Heart left ventricle (tissue), 16 donors: ENCODE data around the gene CYP4Z1. TPM values are rescaled to one million over a fixed set of nuclear protein-coding genes. Genes with fewer than 3 reads are reported as not detected.
"Not testable (repeated sequence)": the region's sequence is repeated elsewhere in the genome, so short reads cannot be mapped to it uniquely, and the experiment has no call there.

Experiments
- ATAC-seq, 4 donors: fragments of 200-7000 bp; cut with Tn5 transposase; one replicate each; pipeline ENCODE4 v1.9.1; 2020 to 2022; ENCODE audit warnings: moderate library complexity in 4 of 4, mild to moderate bottlenecking in 3 of 4, moderate number of reproducible peaks in 1 of 4
- DNase-seq, 5 donors: peaks; one replicate each; pipeline ENCODE4 v3.0.0-alpha.2; 2020
- H3K27ac ChIP-seq, 12 donors: fragments of 200-600 bp; sonication (generic) in 4 of 12; one replicate each; pipeline versions ENCODE4 v1.5.0 to v1.8.0; 2016 to 2022; ENCODE audit warnings: mild to moderate bottlenecking in 2 of 12
- H3K27me3 ChIP-seq, 9 donors: fragments of 200-600 bp; sonication (generic) in 2 of 9; one replicate each; pipeline versions ENCODE4 v1.5.1 to v1.8.0; 2016 to 2022; ENCODE audit warnings: mild to moderate bottlenecking in 3 of 9
- H3K36me3 ChIP-seq, 9 donors: fragments of 200-600 bp; sonication (generic) in 2 of 9; one replicate each; pipeline versions ENCODE4 v1.5.0 to v1.8.0; 2018 to 2022; ENCODE audit warnings: mild to moderate bottlenecking in 2 of 9
- H3K4me1 ChIP-seq, 12 donors: fragments of 200-600 bp; sonication (generic) in 4 of 12; one replicate each; pipeline versions ENCODE4 v1.5.0 to v1.8.0; 2016 to 2022; ENCODE audit warnings: mild to moderate bottlenecking in 3 of 12
- H3K4me3 ChIP-seq, 12 donors: fragments of 200-600 bp; sonication (generic) in 4 of 12; one replicate each; pipeline versions ENCODE4 v1.5.0 to v1.8.0; 2017 to 2022; ENCODE audit warnings: mild to moderate bottlenecking in 9 of 12, moderate library complexity in 4 of 12
- H3K9me3 ChIP-seq, 12 donors: fragments of 200-600 bp; sonication (generic) in 4 of 12; one replicate each; pipeline versions ENCODE4 v1.5.0 to v1.8.0; 2016 to 2022; ENCODE audit warnings: mild to moderate bottlenecking in 1 of 12
- POLR2A ChIP-seq, 2 donors: fragments of 450-650 bp; IDR thresholded peaks; one replicate each; pipeline ENCODE4 v1.6.1; 2017; ENCODE audit warnings: antibody characterized with exemption in 2 of 2, mild to moderate bottlenecking in 2 of 2, moderate library complexity in 2 of 2
- WGBS, 4 donors: extraction: QIAGEN DNeasy Blood & Tissue Kit in 2 of 4; methylation state at CpG; one replicate each; pipeline versions ENCODE4 v1.1.5 to v1.1.7; 2013 to 2018; 5-methylcytosine and 5-hydroxymethylcytosine counted together
- intact Hi-C, 10 donors: fragments of 100-400 bp; cut with DNase I; formaldehyde crosslinking; loops; one replicate each; pipeline versions ENCODE4 v1.11.1 to v1.14.2; 2022
- polyA plus RNA-seq, 2 donors: library from polyadenylated mRNA; stranded (reverse); fragments of 200-250 nt; gene quantifications; one replicate each; pipeline ENCODE4 v1.2.3, GENCODE V29; 2013
- total RNA-seq, 9 donors: library from RNA; depleted of rRNA in 2 of 9; stranded (reverse); fragments of >200 nt in 2 of 9; fragmentation: NEBNext Ultra II Directional in 3 of 9; extraction: Animal tissue kit (Norgen Biotek cat#: 25700) in 3 of 9; gene quantifications; one replicate each; pipeline versions ENCODE4 v1.1.0 to v1.2.4, GENCODE V29; 2016 to 2023
- TF ChIP-seq, protein P1 (sequence below), 12 donors: fragments of 200-600 bp; sonication (generic) in 4 of 12; IDR thresholded peaks; one replicate each; pipeline versions ENCODE4 v1.5.0 to v1.8.0; 2018 to 2022; ENCODE audit warnings: antibody characterized with exemption in 12 of 12, mild to moderate bottlenecking in 5 of 12
- donor health status: ischemic (EF 13 %, LVEDD 7.1; RV severe dilation, severe dysfunction).
- donor health status: healthy with polysubstance abuse.
- donor health status: DM: no; HTN: yes; CAD: no.
- donor health status: DM: no; HTN: no; CAD: no.
- donor health status: ischemic (EF 25% LVEDD 6.9; RV normal size, moderate dysfunction).
- donor health status: ischemic (EF 25% LVEDD 5.7; RV mildly dilated, moderate dysfunction).
- donor health status: healthy.
- donor health status: DM: yes; HTN: yes; CAD: no.
- donor health status: ischemic (EF 35%, LVEDD 5.7; RV mildly dilated, moderate dysfunction).
- donor health status: nonischemic (EF 11% LVEDD 7.7; RV severe dilation, severe dysfunction).
- donor health status: DM: yes; HTN: yes; CAD: no.
- donor health status: PGD.
- donor health status: ischemic (EF 29% LVEDD 5.4; RV normal size, mild dysfunction).
- donor health status: nonischemic (EF 23%, LVEDD 6.1; RV moderate dilation, normal function).

CYP4Z1 gene
- total and polyA plus RNA-seq, 11 donors = 0.04 to 0.79 (median 0.31) TPM; not detected in 2

- Histone ChIP-seq H3K36me3 (peaks cover 0 to 25% (median 0%) of the 10 kb centered on the region in 9 donors), H3K4me1 (peaks cover 0 to 6% (median under 1%) of the 10 kb centered on the region in 12 donors), H3K9me3 (no peaks in the 10 kb centered on the region), H3K27ac (no peak overlapping the region), H3K4me3 (no peak overlapping the region), H3K27me3 (no peaks in the 10 kb centered on the region)
- ATAC-seq (no peak), DNase-seq (no peak)
- WGBS, 4 donors = 87 to 92% (median 90%) methylated on average over 1 of the region's 1 CpG
- intact Hi-C loops = no loop called here
- TF ChIP-seq, protein P1, sequence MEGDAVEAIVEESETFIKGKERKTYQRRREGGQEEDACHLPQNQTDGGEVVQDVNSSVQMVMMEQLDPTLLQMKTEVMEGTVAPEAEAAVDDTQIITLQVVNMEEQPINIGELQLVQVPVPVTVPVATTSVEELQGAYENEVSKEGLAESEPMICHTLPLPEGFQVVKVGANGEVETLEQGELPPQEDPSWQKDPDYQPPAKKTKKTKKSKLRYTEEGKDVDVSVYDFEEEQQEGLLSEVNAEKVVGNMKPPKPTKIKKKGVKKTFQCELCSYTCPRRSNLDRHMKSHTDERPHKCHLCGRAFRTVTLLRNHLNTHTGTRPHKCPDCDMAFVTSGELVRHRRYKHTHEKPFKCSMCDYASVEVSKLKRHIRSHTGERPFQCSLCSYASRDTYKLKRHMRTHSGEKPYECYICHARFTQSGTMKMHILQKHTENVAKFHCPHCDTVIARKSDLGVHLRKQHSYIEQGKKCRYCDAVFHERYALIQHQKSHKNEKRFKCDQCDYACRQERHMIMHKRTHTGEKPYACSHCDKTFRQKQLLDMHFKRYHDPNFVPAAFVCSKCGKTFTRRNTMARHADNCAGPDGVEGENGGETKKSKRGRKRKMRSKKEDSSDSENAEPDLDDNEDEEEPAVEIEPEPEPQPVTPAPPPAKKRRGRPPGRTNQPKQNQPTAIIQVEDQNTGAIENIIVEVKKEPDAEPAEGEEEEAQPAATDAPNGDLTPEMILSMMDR (IDR thresholded peaks at IDR 0.05) = no peak
- TF ChIP-seq POLR2A (IDR thresholded peaks at IDR 0.05) = no peak
Measured at GRCh38 chr1:47036764-47037163, 30.3 kb upstream of the CYP4Z1 start.

- ATAC-seq = no peak
- intact Hi-C loops = no loop called here
Measured at GRCh38 chr1:47059376-47059775, 7.7 kb upstream of the CYP4Z1 start.

GRCh38 chr1:47069080-47069479 is 2.0 kb downstream of the CYP4Z1 start:
- intact Hi-C loops = not testable (repeated sequence)
- 40 to 83% (median 77%) methylated on average over 3 to 4 of the region's 4 CpGs for WGBS, 4 donors

More at GRCh38 chr1:47059376-47059775, 7.7 kb upstream of the CYP4Z1 start:
- no peaks in the 10 kb centered on the region for H3K36me3 ChIP-seq
- no peaks in the 10 kb centered on the region for H3K4me1 ChIP-seq
- TF ChIP-seq POLR2A (IDR thresholded peaks at IDR 0.05) = no peak
- TF ChIP-seq, protein P1 (IDR thresholded peaks at IDR 0.05) = no peak
- H3K27ac ChIP-seq = no peak overlapping the region
- H3K9me3 ChIP-seq = peaks cover 0 to 30% (median 8%) of the 10 kb centered on the region in 12 donors
- DNase-seq = no peak
- 63 to 77% (median 69%) methylated on average over 1 of the region's 1 CpG for WGBS, 4 donors
- no peaks in the 10 kb centered on the region for H3K27me3 ChIP-seq
- no peak overlapping the region for H3K4me3 ChIP-seq

GRCh38 chr1:47069509-47069908 is 2.5 kb downstream of the CYP4Z1 start:
- not testable (repeated sequence) for ATAC-seq, DNase-seq

More at GRCh38 chr1:47069080-47069479, 2.0 kb downstream of the CYP4Z1 start:
- ATAC-seq, H3K27me3 ChIP-seq, H3K9me3 ChIP-seq, H3K4me1 ChIP-seq, H3K36me3 ChIP-seq, DNase-seq, H3K4me3 ChIP-seq, H3K27ac ChIP-seq: not testable (repeated sequence)

DNA sequence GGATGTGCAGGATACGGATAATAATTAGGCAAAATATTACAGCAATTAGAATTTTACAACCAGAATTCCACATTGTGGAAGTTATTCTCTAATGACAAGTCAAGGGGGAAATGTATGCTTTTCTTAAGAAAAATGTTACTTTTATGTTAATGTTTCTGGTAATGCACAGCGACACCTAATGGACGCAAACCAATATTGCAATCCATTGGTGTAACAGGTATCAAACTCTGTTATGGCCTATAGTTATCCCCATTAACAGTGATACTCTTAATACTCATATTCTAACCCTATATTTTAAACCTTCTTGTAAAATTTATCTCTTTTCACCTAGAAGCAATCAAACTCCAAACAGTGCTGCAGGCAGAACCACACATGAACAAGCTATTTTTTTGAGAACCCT is 22.3 kb downstream of the CYP4Z1 start:
- TF ChIP-seq, protein P1 (IDR thresholded peaks at IDR 0.05) = peak; percentile 45 to 68 (median 59)
- 4 to 7% (median 5%) methylated on average over 3 of the region's 3 CpGs for WGBS, 4 donors
- H3K27ac ChIP-seq, H3K36me3 ChIP-seq, H3K4me3 ChIP-seq, ATAC-seq, H3K27me3 ChIP-seq, H3K9me3 ChIP-seq, H3K4me1 ChIP-seq, intact Hi-C loops: not testable (repeated sequence)
- DNase-seq = peak in 1 of 5 donors; percentile 19

More at GRCh38 chr1:47069509-47069908, 2.5 kb downstream of the CYP4Z1 start:
- H3K9me3 ChIP-seq, intact Hi-C loops, H3K4me3 ChIP-seq, H3K4me1 ChIP-seq, H3K27ac ChIP-seq, H3K36me3 ChIP-seq, H3K27me3 ChIP-seq: not testable (repeated sequence)
